Measurements from ENCODE around the gene SQSTM1. TPM values are rescaled to one million over a fixed set of nuclear protein-coding genes. Genes with fewer than 3 reads are reported as not detected.

The SQSTM1 gene
- total and polyA plus RNA-seq, 2 of the 8 experiments (the other 6 are each of a cell fraction or from before 2014, with no cell fraction given), result 78.6 to 110 TPM

DNA sequence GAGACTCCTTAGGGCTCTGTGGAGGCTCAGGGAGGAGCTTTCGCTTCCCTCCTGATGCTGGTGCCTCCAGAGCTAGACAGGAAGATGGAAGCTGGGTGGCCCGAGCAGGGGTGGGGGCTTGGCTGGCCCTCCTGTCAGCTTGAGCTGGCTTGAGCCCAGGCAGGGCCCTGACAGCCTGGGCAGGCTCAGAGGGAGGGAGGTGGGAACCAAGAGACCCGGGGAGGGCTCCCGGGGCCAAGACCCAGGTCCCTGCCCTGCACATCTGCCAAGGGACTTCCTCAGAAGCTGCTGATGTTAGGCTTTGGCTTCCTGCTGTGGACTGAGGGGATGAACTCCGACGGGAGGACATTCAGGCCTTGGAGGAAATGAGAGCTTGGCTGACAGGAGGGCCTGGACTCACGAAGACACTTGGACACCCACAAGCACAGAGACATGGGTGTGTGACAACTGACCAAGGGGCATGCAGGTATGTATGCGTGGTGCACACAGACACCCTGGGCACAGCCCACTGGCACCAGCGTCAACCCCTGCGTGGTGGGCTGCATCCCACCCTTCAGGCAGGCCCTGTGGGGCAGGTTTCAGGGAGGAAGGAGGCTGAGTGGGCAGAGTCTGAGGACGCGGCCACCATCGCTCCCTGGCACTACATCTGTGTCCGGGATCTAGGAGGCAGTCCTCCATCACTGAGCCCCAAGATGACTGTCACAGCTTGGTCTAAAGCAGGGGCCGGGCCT lies 28.7 kb upstream of the SQSTM1 start:
- peaks cover 0 to 2% (median 0%) of the 10 kb centered on the region in 4 experiments; a peak in 1 of 7 replicates for H3K27me3 ChIP-seq (replicated peaks in 1 of 4; ENCODE audit: control insufficient read depth in 3 of 4, extremely low read depth in 1 of 4, insufficient read depth in 3 of 4, low read length in 3 of 4)
- H4K20me1 ChIP-seq (replicated peaks in 1 of 2; ENCODE audit: control insufficient read depth in 1 of 2, insufficient read depth in 2 of 2, low read length in 2 of 2), result peaks cover 4% of the 10 kb centered on the region in 2 experiments
- H3K79me1 ChIP-seq (ENCODE audit: low read depth, low read length), result no peaks in the 10 kb centered on the region
- no peak overlapping the region for H2BK20ac ChIP-seq (ENCODE audit: low read length)
- H2AFZ ChIP-seq (ENCODE audit: low read length), result no peak overlapping the region
- no peak overlapping the region for H4K91ac ChIP-seq (replicated peaks; ENCODE audit: insufficient read length, low read length)
- H3K27ac ChIP-seq (ENCODE audit: low read depth, low read length), result no peak overlapping the region
- no peak overlapping the region for H3K23ac ChIP-seq (ENCODE audit: insufficient read length)
- H2BK12ac ChIP-seq (ENCODE audit: low read depth, low read length), result 0 out of 2 replicates have a peak overlapping the region, but pooled peaks have one; percentile 60
- H4K8ac ChIP-seq (ENCODE audit: extremely low read depth, insufficient read depth, low read length), result no peak overlapping the region
- peaks cover 0 to 13% (median 9%) of the 10 kb centered on the region in 4 experiments; a peak in 5 of 7 replicates for H3K4me1 ChIP-seq (replicated peaks in 1 of 4; ENCODE audit: control insufficient read depth in 3 of 4, insufficient read depth in 4 of 4, low read length in 3 of 4)
- no peak overlapping the region for H3K4me3 ChIP-seq (ENCODE audit: extremely low read depth in 1 of 4, insufficient read depth in 2 of 4, low read depth in 3 of 4, low read length in 4 of 4)
- no peaks in the 10 kb centered on the region for H3K79me2 ChIP-seq (ENCODE audit: control insufficient read depth in 1 of 2, insufficient read depth in 2 of 2, low read length in 2 of 2)
- no peak overlapping the region for H3K4me2 ChIP-seq (ENCODE audit: insufficient read depth in 1 of 2, low read depth in 2 of 2, low read length in 2 of 2)
- no peak overlapping the region for H4K5ac ChIP-seq (ENCODE audit: insufficient read length, low read depth, low read length)
- no peak overlapping the region for H2BK5ac ChIP-seq (ENCODE audit: low read depth, low read length)
- ChIA-PET POLR2A (ENCODE audit: partially characterized antibody) (interaction anchor here (1.0 to 1.6 kb wide), 4 partner anchors 10 to 28 kb away, joined by 4 to 15 read pairs (median 4); partner anchors contain the start of genes MGAT4B and SQSTM1), CTCF (ENCODE audit: partially characterized antibody) (interaction anchor here (0.7 to 1.7 kb wide), 5 partner anchors 9 to 124 kb away, joined by 3 to 6 read pairs (median 3); no protein-coding TSS in a partner anchor)
- H2BK120ac ChIP-seq (replicated peaks; ENCODE audit: low read depth, low read length), result no peak overlapping the region
- no peak overlapping the region for H3K9ac ChIP-seq (replicated peaks in 1 of 4; ENCODE audit: extremely low read depth in 1 of 4, low read depth in 3 of 4, low read length in 3 of 4)
- H3K9me3 ChIP-seq (ENCODE audit: insufficient read depth in 2 of 2, low read depth in 1 of 2, low read length in 1 of 2), result no peaks in the 10 kb centered on the region
- H3K14ac ChIP-seq (ENCODE audit: insufficient read length), result no peak overlapping the region
- no peak overlapping the region for H2AK5ac ChIP-seq (ENCODE audit: low read depth, low read length)
- WGBS, 2 experiments (ENCODE audit: extremely low coverage in 1 of 2, insufficient coverage in 1 of 2, insufficient read length in 1 of 2, insufficient replicate concordance in 2 of 2, low coverage in 1 of 2, low lambda C conversion rate in 2 of 2, missing lambda C conversion rate in 1 of 2), result 96% methylated on average over 15 of the region's 15 CpGs; no CpG with 5 or more reads in 1 of the 2 experiments
- H3K23me2 ChIP-seq (ENCODE audit: low read depth, low read length), result peaks cover 7% of the 10 kb centered on the region
- H3K36me3 ChIP-seq (ENCODE audit: control insufficient read depth in 2 of 4, insufficient read depth in 4 of 4, low read length in 3 of 4), result no peaks in the 10 kb centered on the region; a peak in 1 of 8 replicates
- H3K56ac ChIP-seq (replicated peaks; ENCODE audit: insufficient read length, low read depth, low read length), result no peak overlapping the region
- peak overlapping the region; percentile 92; the same call in 1 of the 2 replicates for H2BK15ac ChIP-seq (ENCODE audit: low read length)
- no peak overlapping the region for H3K18ac ChIP-seq (ENCODE audit: extremely low read depth, low read length)
- no peak for DNase-seq (ENCODE audit: low read depth in 1 of 2, low spot score in 2 of 2)
- H3K4ac ChIP-seq (replicated peaks; ENCODE audit: insufficient read length, low read depth, low read length), result peak overlapping the region; percentile 78
- FAIRE-seq, result no peak
- TF ChIP-seq RFX5 (IDR thresholded peaks at IDR 0.05; ENCODE audit: borderline replicate concordance, low read depth, low read length) (no peak), BACH1 (IDR thresholded peaks at IDR 0.05; ENCODE audit: low read length) (no peak), CHD1 (IDR thresholded peaks at IDR 0.05; ENCODE audit: low read depth, low read length) (no peak), KDM5A (IDR thresholded peaks at IDR 0.05; ENCODE audit: low read length) (no peak), POLR2AphosphoS5 (IDR thresholded peaks at IDR 0.05; ENCODE audit: low read depth, low read length) (no peak), RBBP5 (IDR thresholded peaks at IDR 0.05; ENCODE audit: borderline replicate concordance, low read depth, low read length) (no peak), JUN (IDR thresholded peaks at IDR 0.05; ENCODE audit: low read depth, low read length) (no peak), YY1 (IDR thresholded peaks at IDR 0.05; ENCODE audit: low read depth, low read length) (no peak)

Data from H1 (cell line).